ENCODE measurements around the gene CREB5. TPM values are rescaled to one million over a fixed set of nuclear protein-coding genes. Genes with fewer than 3 reads are reported as not detected.
A peak's percentile ranks its signal among the peaks of the same experiment; 100 is the strongest.

CREB5 gene
- total and polyA plus RNA-seq, 11 donors = 7.6 to 38.7 (median 15.2) TPM

DNA sequence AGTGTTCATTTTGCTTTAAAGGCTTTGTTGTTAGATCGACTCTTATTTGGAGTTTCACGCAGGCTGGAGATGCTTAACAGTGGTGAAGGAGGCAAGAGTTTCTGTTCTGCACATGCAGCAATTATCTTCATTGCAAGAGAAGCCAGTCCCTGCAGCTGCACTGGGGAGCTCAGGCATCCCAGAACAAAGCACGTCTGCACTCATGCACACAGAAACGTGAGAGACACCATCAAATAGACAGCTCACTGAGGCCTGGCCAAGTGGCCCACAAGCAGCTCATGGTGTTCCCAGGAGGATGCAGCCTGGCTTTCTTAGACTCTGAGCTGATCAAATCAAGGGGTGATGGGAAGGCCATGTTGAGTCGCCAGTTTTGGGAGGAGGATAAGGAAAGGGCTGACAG is 246.1 kb downstream of the CREB5 start:
- Histone ChIP-seq H3K27me3 (no peaks in the 10 kb centered on the region), H3K36me3 (no peaks in the 10 kb centered on the region), H3K27ac (no peak overlapping the region), H3K9me3 (peaks cover 0 to 14% (median 1%) of the 10 kb centered on the region in 12 donors), H3K4me1 (peaks cover 0 to 5% (median 0%) of the 10 kb centered on the region in 12 donors), H3K4me3 (no peak overlapping the region)
- WGBS, 4 donors = 69 to 90% (median 83%) methylated on average over 5 of the region's 5 CpGs
- ATAC-seq (no peak), DNase-seq (no peak)
- intact Hi-C loops (cut with DNase I) = no loop called here
- TF ChIP-seq POLR2A (IDR thresholded peaks at IDR 0.05) (no peak), CTCF (IDR thresholded peaks at IDR 0.05) (no peak)

GRCh38 chr7:28660132-28660531 is 247.8 kb downstream of the CREB5 start:
- peaks cover 0 to 14% (median 1%) of the 10 kb centered on the region in 12 donors for H3K9me3 ChIP-seq
- 85 to 93% (median 90%) methylated on average over 2 of the region's 2 CpGs for WGBS, 4 donors
- DNase-seq (no peak), ATAC-seq (no peak)
- no peak for TF ChIP-seq POLR2A (IDR thresholded peaks at IDR 0.05)
- TF ChIP-seq CTCF (IDR thresholded peaks at IDR 0.05) = no peak
- intact Hi-C loops (cut with DNase I) = no loop called here
- H3K4me1 ChIP-seq = peaks cover 0 to 5% (median 0%) of the 10 kb centered on the region in 12 donors
- no peak overlapping the region for H3K27ac ChIP-seq
- no peaks in the 10 kb centered on the region for H3K27me3 ChIP-seq
- H3K4me3 ChIP-seq = no peak overlapping the region
- H3K36me3 ChIP-seq = no peaks in the 10 kb centered on the region

- H3K4me1 ChIP-seq = peaks cover 0 to 5% (median 0%) of the 10 kb centered on the region in 12 donors
- WGBS, 4 donors = 74 to 80% (median 76%) methylated on average over 12 of the region's 12 CpGs
- no peak overlapping the region for H3K27ac ChIP-seq
- peak in 1 of 4 donors; percentile 67 for ATAC-seq
- H3K27me3 ChIP-seq = no peaks in the 10 kb centered on the region
- H3K36me3 ChIP-seq = no peaks in the 10 kb centered on the region
- H3K9me3 ChIP-seq = peaks cover 0 to 14% (median 1%) of the 10 kb centered on the region in 12 donors
- TF ChIP-seq POLR2A (IDR thresholded peaks at IDR 0.05) (no peak), CTCF (IDR thresholded peaks at IDR 0.05) (no peak)
- intact Hi-C loops (cut with DNase I) = no loop called here
- no peak overlapping the region for H3K4me3 ChIP-seq
- no peak for DNase-seq
Observed at GRCh38 chr7:28661826-28662595, 249.7 kb downstream of the CREB5 start.

GRCh38 chr7:28666154-28666553 is 253.8 kb downstream of the CREB5 start:
- TF ChIP-seq CTCF (IDR thresholded peaks at IDR 0.05) (no peak), POLR2A (IDR thresholded peaks at IDR 0.05) (no peak)
- no peak for DNase-seq
- H3K4me1 ChIP-seq = peaks cover 0 to 20% (median 2%) of the 10 kb centered on the region in 12 donors
- no peak overlapping the region for H3K27ac ChIP-seq
- 95 to 97% (median 95%) methylated on average over 2 of the region's 2 CpGs for WGBS, 4 donors
- intact Hi-C loops (cut with DNase I) = no loop called here
- H3K4me3 ChIP-seq = no peak overlapping the region
- no peaks in the 10 kb centered on the region for H3K36me3 ChIP-seq
- no peak for ATAC-seq
- no peaks in the 10 kb centered on the region for H3K27me3 ChIP-seq
- no peaks in the 10 kb centered on the region for H3K9me3 ChIP-seq
